ENCODE data around the gene ACTA2. TPM values are rescaled to one million over a fixed set of nuclear protein-coding genes. Genes with fewer than 3 reads are reported as not detected.

The ACTA2 gene
- total RNA-seq, 1 experiment from 2014 or later, result 52.2 TPM

- Histone ChIP-seq H3K4me3 (ENCODE audit: low read depth, low read length, poor library complexity, severe bottlenecking) (no peak overlapping the region), H3K27ac (ENCODE audit: low read depth, low read length, poor library complexity, severe bottlenecking) (peak overlapping the region; percentile 8), H3K9me3 (ENCODE audit: low read depth, low read length, poor library complexity, severe bottlenecking) (no peaks in the 10 kb centered on the region), H3K27me3 (replicated peaks; ENCODE audit: insufficient read depth, low read depth, low read length, poor library complexity) (no peaks in the 10 kb centered on the region), H3K4me1 (ENCODE audit: insufficient read depth, low read length, poor library complexity, severe bottlenecking) (peaks cover 64% of the 10 kb centered on the region), H3K36me3 (ENCODE audit: insufficient read depth, low read length, poor library complexity, severe bottlenecking) (peaks cover 6% of the 10 kb centered on the region)
- CTCF ChIA-PET, result no interaction called here
- no peak for TF ChIP-seq EZH2 (IDR thresholded peaks at IDR 0.05; ENCODE audit: borderline replicate concordance, low read depth, low read length, poor library complexity, severe bottlenecking)
- no peak for TF ChIP-seq CTCF (conservative IDR thresholded peaks at IDR 0.05; ENCODE audit: low read depth, low read length)
- POLR2A ChIA-PET (ENCODE audit: low non-redundant PET), result no interaction called here
- intact Hi-C loops (cut with micrococcal nuclease; ENCODE audit: unreplicated experiment), result no loop called here
- no peak for DNase-seq (ENCODE audit: low spot score)
- BruUV-seq (replicated peaks), result no TSS peak
These were observed 59.0 kb downstream of the ACTA2 start for GRCh38 chr10:88893611-88894010.

GRCh38 chr10:88892222-88892967 is 60.2 kb downstream of the ACTA2 start:
- POLR2A ChIA-PET (ENCODE audit: low non-redundant PET), result interaction anchor here (0.6 kb wide), 1 partner anchor 13 kb away, joined by 4 read pairs; the partner anchor contains the start of gene STAMBPL1
- DNase-seq (ENCODE audit: low spot score), result no peak

GRCh38 chr10:88890681-88891381 is 61.7 kb downstream of the ACTA2 start:
- DNase-seq (ENCODE audit: low spot score), result no peak
- H3K9me3 ChIP-seq (ENCODE audit: low read depth, low read length, poor library complexity, severe bottlenecking), result no peaks in the 10 kb centered on the region
- peaks cover 4% of the 10 kb centered on the region for H3K36me3 ChIP-seq (ENCODE audit: insufficient read depth, low read length, poor library complexity, severe bottlenecking)
- TF ChIP-seq CTCF (conservative IDR thresholded peaks at IDR 0.05; ENCODE audit: low read depth, low read length), result no peak
- TF ChIP-seq EZH2 (IDR thresholded peaks at IDR 0.05; ENCODE audit: borderline replicate concordance, low read depth, low read length, poor library complexity, severe bottlenecking), result no peak
- no peak overlapping the region for H3K4me3 ChIP-seq (ENCODE audit: low read depth, low read length, poor library complexity, severe bottlenecking)
- ChIA-PET CTCF (no interaction called here), POLR2A (ENCODE audit: low non-redundant PET) (no interaction called here)
- H3K27ac ChIP-seq (ENCODE audit: low read depth, low read length, poor library complexity, severe bottlenecking), result no peak overlapping the region
- no TSS peak for BruUV-seq (replicated peaks)
- H3K4me1 ChIP-seq (ENCODE audit: insufficient read depth, low read length, poor library complexity, severe bottlenecking), result peaks cover 71% of the 10 kb centered on the region
- intact Hi-C loops (cut with micrococcal nuclease; ENCODE audit: unreplicated experiment), result no loop called here
- no peaks in the 10 kb centered on the region for H3K27me3 ChIP-seq (replicated peaks; ENCODE audit: insufficient read depth, low read depth, low read length, poor library complexity)

More at GRCh38 chr10:88892222-88892967, 60.2 kb downstream of the ACTA2 start:
- peak overlapping the region; percentile 28 for H3K27ac ChIP-seq (ENCODE audit: low read depth, low read length, poor library complexity, severe bottlenecking)
- no peaks in the 10 kb centered on the region for H3K9me3 ChIP-seq (ENCODE audit: low read depth, low read length, poor library complexity, severe bottlenecking)
- H3K4me3 ChIP-seq (ENCODE audit: low read depth, low read length, poor library complexity, severe bottlenecking), result no peak overlapping the region
- BruUV-seq (replicated peaks), result no TSS peak
- intact Hi-C loops (cut with micrococcal nuclease; ENCODE audit: unreplicated experiment), result no loop called here
- CTCF ChIA-PET, result no interaction called here
- TF ChIP-seq EZH2 (IDR thresholded peaks at IDR 0.05; ENCODE audit: borderline replicate concordance, low read depth, low read length, poor library complexity, severe bottlenecking) (no peak), CTCF (conservative IDR thresholded peaks at IDR 0.05; ENCODE audit: low read depth, low read length) (no peak)
- peaks cover 6% of the 10 kb centered on the region for H3K36me3 ChIP-seq (ENCODE audit: insufficient read depth, low read length, poor library complexity, severe bottlenecking)
- H3K4me1 ChIP-seq (ENCODE audit: insufficient read depth, low read length, poor library complexity, severe bottlenecking), result peaks cover 72% of the 10 kb centered on the region
- H3K27me3 ChIP-seq (replicated peaks; ENCODE audit: insufficient read depth, low read depth, low read length, poor library complexity), result no peaks in the 10 kb centered on the region

Measured in A673 (cell line).